HG03378 (cell line): ENCODE measurements around the gene EMILIN3.
"Not testable (repeated sequence)": the region's sequence is repeated elsewhere in the genome, so short reads cannot be mapped to it uniquely, and the experiment has no call there.

Source experiments
- ATAC-seq: cut with Tn5 transposase; IDR thresholded peaks from one replicate; pipeline ENCODE4 v1.9.1; 2021; ENCODE audit warnings: mild to moderate bottlenecking, moderate library complexity; ENCODE audit not compliant: unreplicated experiment

EMILIN3 gene

GRCh38 chr20:41327178-41327577 is 39.4 kb downstream of the EMILIN3 start:
- no peak for ATAC-seq

GRCh38 chr20:41320976-41321375 is 45.6 kb downstream of the EMILIN3 start:
- ATAC-seq, result no peak

- ATAC-seq, result no peak
Measured at GRCh38 chr20:41320441-41320840, 46.2 kb downstream of the EMILIN3 start.

- ATAC-seq, result no peak
Measured at GRCh38 chr20:41318271-41318649, 48.4 kb downstream of the EMILIN3 start.

GRCh38 chr20:41317546-41318270 is 48.9 kb downstream of the EMILIN3 start, which contains the start of gene ZHX3:
ZHX3 (minus strand) TSS chr20:41317731; CDS start chr20:41204916, 112,815 bp downstream.
- peak; percentile 74 for ATAC-seq

GRCh38 chr20:41316602-41317545 is 49.7 kb downstream of the EMILIN3 start:
- peak; percentile 47 for ATAC-seq

- ATAC-seq, result no peak
Measured at GRCh38 chr20:41316051-41316450, 50.6 kb downstream of the EMILIN3 start.

- ATAC-seq, result no peak
Measured at GRCh38 chr20:41314386-41314785, 52.2 kb downstream of the EMILIN3 start.

GRCh38 chr20:41312009-41312408 is 54.6 kb downstream of the EMILIN3 start:
- not testable (repeated sequence) for ATAC-seq
